NCI-H345 treated with DMSO at 0.1 percent for 48 hours (cell line): ENCODE data around the gene CDH15.

Source experiments
- DNase-seq: peaks from one replicate; lab custom pipeline; 2025; ENCODE audit not compliant: unreplicated experiment; lab: John Stamatoyannopoulos, UW

The CDH15 gene

DNA sequence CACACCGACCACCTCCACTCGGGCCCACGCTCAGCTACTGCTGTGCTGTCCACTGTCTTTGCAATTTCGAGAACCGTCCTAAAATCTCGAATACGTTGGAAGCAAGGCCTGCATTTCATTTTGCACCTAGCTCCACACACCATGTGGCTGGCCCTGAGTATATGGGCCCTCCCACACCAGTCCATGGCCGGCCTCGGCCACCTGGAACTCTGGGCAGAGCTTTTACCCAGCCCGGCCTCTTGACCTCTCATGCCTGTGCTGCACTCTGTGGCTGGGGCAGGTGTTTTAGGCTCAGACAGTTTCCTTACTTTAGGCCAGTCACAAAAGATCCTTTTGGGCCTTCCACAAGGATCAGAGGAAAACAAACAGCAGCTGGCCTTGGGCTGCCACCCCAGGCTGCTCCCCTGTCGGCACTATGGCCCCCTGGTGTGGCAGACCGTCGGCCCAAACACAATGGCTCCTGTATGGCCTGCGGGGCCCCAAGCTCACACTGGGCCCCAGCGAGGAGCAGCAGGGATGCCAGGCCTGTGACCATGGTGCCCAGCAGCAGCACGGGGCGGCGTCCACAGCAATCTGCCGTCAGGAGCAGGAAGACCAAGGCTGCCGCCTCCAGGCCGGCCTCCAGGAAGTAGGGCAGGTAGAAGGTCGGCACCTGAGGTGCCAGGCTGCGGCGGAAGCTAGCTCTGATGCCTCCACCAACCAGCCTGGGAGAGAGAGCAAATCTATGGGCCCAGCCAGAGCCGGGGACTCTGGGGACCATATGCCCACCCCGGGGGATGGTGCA, 26.3 kb downstream of the CDH15 start:
- DNase-seq = no peak

DNA sequence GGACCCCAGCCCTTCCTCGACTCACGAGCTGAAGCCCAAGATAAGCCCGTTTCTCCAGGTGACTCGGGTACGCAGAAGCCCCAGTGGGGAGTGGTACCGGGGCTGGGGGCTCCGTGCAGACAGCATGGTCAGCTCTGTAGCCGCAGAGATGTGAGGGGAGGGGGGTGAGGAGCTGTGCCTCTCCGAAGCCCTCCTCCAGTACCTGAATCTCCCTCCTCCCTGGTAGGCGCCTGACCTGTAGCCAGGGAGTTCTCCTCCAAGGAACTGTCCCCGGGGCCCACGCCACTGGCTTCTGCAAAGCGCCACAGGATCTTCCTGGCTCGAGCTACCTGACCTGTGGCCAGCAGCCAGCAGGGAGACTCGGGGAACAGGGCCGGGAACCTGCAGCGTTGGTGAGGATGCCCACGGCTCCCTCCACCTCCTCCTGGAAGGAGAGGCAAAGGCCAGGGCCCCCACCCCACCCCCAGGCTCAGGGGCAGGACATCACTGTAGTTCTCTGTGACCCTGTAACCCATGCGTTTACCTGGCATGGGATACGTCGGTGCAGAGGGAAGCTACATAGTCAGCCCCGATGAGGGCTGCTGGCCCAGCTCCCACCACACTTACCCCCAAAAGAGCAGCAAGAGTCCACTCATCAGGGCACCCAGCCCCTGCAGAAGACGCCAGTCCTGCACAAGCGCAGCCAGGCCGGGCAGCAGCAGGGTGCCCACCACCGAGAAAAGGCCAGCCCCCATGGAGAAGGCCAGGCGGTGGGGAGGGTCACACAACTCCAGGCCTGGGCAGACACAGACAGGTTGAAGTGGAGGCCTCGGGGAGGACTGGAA, 27.1 kb downstream of the CDH15 start:
- no peak for DNase-seq

DNA sequence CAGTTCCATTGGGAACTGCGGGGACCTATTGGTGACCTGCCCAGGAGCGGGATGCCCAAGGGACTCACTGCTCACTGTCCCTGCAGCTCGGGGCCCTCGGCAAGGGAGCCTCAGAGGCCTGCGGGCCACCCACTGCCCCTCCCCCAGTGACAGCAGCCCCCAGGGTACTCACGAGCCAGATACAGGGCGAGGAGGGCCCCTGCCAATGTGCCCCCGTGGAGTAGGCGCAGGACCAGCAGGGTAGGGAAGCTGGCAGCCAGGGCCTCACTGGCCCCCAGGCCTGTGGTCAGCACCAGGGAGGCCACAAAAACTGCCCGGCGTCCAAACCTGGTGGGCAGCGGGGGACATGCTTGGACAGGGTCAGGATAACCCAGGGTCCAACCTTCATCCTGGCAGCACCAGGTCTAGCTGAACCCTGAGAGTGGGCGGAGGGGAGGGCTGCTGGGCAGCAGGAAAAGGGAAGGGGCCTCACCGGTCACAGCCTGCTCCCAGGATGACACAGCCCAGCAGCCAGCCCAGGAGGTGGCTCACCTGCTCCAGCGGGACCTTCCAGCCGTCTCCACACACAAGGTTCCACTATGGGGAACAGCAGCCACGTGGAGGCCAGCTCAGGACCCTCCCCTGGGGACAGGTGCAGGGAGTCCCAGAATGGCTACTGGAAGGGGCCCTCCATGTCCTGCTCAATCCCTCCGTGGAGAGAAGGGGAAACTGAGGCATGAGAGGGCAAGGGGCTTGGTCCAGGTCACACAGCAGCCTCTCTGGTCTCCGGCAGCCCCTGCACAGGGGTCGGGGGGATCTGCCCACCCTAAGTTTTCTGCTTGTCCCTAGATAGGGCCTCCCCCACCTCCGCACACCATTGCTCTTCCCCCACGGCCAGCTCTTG, 27.9 kb downstream of the CDH15 start:
- no peak for DNase-seq

DNA sequence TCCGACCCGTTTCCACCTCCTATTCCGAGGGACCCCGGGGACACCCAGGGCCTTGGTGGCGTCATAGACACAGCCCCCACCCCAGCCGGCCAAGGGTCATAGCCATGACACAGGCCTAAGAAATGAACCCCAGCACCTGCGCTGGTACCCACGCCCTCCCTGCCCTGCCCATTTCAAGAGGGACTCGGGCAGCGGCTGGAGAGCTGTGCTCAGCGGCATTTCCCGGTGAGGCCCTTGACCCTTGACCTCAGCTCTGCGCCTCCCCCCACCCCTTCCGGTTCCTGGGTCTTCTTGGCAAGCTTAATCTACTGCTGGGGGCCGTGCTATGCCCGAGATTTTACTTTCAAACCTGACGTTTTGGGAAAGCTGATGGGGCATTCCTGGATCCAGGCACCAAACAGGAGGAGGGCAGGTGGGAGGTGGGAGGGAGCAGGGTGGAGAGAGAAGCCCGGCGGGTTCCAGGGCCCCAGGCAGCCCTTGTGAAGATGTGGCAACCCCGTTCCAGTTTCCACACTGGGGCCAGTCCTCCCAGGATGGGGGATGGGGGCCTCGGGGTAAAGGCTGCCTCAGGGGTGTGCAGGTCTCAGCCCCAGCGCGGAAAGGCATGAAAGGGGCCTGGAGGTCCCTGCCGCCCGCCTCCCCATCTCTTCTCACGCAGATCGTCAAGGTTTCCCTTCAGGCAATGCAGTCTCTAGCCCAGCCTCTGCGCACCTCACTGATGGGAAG, 28.7 kb downstream of the CDH15 start, which contains the start of gene SLC22A31:
TSS of gene SLC22A31 (minus strand) at position 414 of the 726 bp plus-strand sequence. CDS start at position 378, 36 bp downstream.
- DNase-seq = no peak

DNA sequence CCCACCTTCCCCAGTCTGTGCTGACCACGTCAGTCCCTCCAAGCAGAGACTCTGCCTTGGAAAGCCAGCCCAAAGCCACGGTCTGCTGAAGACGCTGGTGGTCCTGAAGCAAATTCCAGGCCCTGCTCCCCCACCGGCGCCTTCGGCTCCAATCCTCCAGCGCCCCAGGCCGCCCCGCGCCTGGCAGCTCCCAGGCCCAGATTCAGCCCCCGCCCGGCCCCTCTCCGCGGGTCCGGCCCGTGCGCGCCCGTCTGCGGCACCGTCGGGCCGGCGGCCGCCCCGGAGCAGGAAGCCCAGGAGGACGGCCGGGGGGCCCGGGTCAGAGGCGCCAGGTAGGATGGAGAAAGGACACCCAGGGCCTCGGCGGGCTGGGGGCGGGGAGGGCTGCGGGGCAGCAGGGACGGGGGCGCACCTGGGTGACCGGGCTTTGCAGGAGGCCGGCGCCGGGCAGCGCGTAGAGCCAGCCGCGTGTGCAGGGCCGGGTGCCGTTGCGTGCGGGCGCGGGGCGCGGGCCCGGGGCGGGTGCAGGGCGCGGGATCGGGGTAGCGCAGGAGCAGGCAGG, 29.4 kb downstream of the CDH15 start:
- DNase-seq = no peak

DNA sequence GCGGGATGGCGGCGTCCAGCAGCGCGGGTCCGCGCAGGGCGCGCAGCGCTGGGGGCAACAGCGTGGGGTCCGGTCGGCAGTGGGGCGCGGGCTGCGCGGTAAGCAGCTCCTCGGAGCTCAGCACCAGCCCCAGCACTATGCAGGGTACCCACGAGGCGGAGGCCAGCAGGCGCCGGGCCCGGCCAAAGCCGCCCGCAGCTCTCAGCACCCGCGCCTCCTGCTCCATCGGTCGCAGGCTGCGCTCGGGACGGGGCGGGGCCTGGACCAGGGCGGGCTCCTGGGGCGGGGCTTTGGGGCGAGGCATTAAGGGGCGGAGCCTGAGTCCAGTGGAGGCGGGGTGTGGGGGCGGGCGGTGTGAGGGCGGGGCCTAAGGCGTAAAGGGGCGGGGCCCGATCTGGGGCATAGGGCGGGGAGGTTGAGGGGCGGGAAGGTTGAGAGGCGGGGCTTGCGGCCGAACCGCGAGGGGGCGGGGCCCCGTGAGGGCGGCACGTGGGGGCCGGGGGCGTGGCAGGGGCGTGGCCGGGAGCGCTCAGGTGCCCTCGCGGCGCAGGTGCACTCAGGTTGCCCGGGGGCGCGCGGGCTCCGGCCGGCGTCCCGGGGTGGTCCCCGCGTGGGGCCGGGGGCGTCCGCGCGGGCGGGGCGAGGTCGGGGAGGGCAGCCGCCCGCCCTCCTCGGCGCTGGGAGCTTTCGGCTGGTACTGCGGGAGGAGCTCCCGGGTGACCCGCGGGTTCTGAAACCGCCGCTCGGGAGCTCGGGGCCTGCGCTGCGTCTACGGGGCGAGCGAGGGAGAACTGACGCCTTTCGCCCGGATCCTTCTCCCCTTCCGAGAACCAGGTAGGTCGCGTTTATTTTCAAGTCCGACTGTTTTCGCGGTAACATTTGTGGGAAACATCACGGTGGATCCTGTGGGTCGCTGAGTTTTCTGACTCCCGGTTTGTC, 30.2 kb downstream of the CDH15 start:
- peak; percentile 75 for DNase-seq

DNA sequence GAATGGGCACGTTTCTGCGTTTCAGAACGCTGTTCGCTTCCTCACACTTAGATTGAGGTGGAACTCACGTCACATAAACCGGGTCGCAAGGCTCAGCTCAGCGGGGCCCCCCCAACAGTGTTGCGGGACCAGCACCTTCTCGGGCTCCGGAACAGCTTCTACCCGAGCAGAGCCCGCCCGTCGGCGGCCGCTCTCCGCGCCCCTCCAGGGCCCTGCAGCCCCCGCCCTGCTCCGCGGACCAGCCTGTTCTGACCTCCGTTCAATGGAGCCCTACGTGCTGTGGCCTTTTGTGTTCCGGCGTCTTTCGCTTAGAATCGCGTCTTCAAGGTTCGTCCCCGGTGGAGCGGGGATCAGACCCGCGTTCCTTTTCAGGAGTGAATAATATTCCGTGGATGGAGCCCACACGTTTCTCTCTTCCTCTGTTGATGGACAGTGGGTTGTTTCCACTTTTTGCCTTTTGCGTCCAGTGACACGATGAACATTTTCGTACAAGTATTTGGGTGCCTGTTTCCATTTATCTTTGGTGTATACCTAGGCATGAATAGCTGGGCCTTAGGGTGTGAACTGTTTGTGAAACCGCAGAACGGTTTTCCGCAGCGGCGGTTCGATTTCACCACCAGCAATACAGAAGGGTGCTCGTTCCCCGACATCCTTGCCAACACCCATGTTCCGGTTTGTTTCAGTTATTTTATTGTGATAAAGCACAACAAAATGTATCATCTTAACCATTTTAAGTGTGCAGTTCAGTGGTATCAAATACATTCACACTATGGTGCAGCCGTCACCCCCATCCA, 31.1 kb downstream of the CDH15 start:
- no peak for DNase-seq

DNA sequence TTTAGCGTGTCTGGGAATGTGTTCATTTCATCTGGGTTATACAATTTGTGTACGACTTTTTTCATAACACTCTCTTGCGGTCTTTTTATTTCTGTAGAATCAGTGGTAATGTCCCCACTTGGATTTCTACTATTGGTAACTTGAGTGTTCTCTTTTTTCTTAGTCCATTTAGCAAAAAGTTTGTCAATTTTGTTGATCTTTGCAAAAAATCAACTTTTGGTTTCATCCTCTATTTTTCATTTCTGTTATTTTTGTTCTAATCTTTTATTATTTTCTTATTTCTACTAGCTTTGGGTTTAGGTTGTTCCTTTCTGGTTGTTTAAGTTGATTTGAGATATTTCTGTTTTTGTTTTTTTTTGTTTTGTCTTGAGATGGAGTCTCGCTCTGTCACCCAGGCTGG, 36.4 kb downstream of the CDH15 start:
- DNase-seq = no peak

DNA sequence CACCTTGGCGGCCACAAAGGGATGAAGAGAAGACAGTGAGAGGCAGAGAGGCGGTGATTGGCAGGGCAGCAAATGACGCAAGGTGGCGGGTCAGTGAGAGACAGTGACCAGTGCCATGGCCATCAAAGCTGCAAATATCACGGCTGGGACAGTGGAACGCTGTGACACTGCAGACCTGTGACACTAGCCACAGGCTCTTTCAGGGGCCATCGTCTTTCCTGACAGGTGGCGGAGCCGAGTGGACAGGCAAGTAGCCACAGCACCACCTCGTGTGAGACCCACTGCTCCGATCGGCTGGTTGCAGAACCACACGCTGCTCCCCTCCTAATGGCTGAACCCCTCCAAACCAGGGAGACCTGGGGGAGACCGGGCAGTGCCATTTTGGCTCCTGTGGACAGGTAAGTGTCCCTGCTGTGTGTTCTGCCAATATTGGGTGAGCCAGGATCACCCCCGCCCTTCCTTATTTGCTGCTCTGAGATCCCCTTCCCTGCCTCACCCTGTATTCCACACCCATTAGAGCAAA, 38.0 kb downstream of the CDH15 start:
- no peak for DNase-seq

DNA sequence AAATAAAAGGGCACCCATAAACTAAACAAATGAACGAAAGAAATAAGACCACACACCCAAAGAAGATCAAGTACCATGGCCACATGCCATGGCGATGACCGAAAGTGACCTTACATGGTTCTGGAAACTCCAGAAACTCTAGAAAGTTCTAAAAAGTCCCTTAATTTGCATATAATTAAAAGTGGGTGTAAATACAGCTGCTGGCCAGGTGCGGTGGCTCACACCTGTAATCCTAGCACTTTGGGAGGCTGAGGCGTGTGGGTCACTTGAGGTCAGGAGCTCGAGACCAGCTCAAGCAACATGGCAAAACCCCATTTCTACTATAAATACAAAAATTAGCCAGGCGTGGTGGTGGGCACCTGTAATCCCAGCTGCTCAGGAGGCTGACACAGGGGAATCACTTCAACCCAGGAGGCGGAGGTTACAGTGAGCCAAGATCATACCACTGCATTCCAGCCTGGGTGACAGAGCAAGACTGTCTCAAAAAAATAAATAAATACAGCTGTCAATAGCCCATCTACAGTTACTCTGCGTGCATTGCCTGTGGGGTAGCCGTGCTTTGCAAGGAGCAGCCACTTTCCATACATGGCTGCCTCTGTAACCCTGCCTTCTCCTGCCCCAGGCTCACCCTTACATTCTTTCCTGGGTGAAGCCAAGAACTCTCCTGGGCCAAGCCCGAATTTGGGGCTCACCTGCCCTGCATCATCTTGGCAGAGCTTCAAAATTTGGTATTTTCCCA, 38.8 kb downstream of the CDH15 start:
- DNase-seq = no peak

DNA sequence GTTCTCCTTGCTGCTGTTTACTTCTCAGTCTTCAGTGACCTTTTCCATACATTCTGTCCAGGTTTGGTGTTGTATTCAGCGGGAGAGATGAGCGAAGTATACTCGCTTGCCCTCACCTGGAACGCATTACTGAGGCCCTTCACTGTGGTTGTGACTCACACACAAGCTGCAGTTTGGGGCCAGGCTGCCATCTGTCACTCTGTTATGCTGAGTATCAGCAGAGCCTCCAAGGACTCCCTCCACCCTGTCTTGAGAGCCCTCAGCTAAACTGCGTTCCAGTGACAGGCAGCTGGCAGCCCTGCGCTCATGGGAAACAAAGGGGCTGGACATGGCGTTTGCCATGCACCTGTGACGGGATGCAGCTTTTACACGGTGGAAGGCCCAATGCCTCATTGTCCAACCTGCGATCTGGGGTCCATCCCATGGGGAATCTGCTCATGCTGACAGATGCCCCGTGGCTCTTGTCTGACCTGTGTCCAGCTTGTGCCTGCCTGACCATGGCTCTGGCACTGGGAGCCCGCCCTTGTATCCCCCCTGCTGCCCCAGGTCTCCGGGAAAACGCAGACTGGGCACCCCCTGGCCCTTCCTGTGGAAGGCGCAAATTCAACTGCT, 39.5 kb downstream of the CDH15 start:
- no peak for DNase-seq

DNA sequence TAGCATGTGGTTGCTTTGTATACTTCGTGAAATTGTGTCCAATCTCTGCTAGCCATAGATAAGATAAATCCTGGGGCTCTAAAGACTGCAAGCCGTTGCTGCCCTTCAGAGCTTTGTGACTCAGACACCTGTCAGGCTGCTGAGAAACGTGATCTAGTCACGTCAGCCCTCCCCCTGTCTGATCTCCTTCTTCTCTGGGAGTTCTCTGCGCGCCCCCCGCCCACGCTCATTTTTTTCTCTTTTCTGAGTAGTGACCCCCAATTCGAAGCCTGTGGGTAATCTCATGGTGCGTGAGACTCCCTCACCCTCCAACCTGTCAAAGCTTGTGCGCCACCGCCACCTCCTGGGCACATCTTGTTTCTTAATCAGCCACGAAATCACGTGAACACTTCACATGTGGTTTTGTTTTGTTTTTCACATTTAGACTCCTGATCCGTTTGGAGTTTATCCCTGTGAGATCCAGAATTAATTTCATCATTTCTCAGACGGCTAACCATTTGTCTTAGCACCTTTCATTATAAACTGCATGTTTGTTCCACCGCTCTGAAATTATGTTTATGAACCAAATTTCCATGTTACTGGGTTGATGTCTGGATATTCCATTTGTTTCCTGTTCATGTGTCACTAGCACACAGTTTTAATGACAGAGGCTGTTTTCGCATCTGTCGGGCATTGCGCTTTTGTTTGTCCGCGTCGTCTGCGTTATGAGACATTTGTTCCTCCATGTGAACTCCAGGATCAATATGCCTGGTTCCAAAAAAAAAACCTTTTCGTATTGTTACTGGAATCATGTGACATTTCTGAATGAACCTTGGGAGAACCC, 45.0 kb downstream of the CDH15 start:
- DNase-seq = peak; percentile 46

DNA sequence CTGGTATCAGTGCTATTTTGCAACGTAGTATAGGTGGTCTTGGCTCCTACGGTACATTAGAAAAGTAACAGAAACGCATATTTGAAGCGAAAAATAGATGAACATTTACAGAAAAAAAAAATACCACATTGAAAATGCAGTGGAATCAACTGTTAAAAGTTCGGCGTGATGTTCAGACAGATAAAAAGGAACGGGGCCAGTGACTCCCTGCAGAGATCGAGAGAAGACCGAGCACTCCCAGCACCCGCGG, 45.5 kb downstream of the CDH15 start:
- DNase-seq = no peak

DNA sequence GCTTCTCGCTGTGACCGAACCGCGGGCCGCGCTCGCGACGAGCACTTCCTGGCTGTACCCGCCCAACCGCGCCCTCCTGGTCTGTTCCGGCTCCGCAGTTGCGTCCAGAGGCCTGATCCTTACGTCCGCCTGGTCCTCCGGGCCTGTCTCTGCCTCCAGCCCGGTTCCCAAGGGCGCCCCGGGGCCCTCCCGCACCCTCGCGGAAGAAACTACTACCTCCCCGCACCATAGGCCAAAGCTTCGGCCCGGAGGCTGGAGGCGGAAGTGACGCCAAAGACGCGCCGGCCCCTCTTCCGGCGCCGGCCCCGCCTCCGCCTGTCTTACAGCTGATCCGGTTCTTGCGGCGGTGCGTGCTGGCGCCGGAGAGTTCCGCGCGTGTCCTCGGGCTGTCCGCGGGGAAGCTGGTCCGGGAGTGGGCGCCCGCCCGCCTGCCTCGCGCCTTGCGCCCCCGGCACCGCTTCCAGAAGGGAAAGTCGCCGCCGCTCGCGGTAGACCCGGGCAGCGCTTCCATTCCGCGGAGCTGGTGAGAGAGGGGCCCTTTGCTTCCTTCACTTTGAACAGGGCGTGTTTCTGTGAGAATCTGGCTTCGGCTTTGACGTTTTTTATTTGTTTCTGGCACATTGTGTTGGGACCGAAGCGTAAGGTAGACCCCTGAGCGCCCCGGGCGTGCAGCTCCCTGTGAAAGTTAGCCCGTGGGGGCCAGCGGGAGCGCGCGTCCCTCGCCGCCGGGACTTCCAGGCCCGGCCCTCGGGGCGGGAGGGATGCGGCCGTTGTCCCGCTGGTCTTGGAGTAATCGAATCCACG, 46.0 kb downstream of the CDH15 start, which contains the start of gene ZNF778:
TSS of gene ZNF778 (plus strand) at position 316 of the 804 bp plus-strand sequence. CDS start 3,425 bp downstream, outside the sequence.
- DNase-seq = peak; percentile 21

DNA sequence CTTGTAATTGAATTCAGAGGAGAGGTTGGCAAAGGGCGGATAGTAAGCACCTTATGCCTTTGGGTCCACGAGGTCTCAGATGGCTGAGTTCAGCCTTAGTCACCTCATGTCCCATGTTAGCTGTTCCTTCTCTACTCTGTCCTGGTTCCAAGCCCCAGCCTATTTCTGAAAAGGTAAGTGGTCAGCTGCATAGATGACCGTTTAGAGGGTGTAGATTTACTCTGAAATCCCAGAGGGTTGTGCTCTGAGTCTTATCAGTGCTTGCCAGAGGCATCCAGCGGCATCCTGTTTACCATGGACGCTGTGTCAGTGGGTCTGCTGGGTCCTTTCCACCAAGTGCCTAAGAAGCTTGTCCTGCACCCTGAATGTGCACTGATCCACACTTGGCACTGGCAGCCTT, 47.8 kb downstream of the CDH15 start:
- DNase-seq = no peak
